T-cell (primary cell): ENCODE results near the gene KRT36. TPM values are rescaled to one million over a fixed set of nuclear protein-coding genes. Genes with fewer than 3 reads are reported as not detected.

Experiments
- ATAC-seq, 4 experiments: fragments of 200-7000 bp in 3 of 4; fragments of 150-1000 bp in 1 of 4; cut with Tn5 transposase; replicated peaks in 1 of 4; 1 replicate in 3 of 4; 2 replicates in 1 of 4; pipeline ENCODE4 v1.10.0; 2021; ENCODE audit warnings: moderate library complexity in 3 of 4, mild to moderate bottlenecking in 2 of 4, moderate number of reproducible peaks in 1 of 4
- CTCF ChIA-PET, 2 donors: fragments of 300-600 bp; sonication (Branson Sonifier 250); formaldehyde crosslinking; loops; one replicate each; lab custom pipeline; 2022; ENCODE audit warnings: antibody characterized with exemption in 2 of 2; lab: Charles Lee
- POLR2A ChIA-PET, 2 donors: fragments of 300-600 bp; sonication (Branson Sonifier 250); formaldehyde crosslinking; loops; one replicate each; lab custom pipeline; 2022; ENCODE audit warnings: antibody characterized with exemption in 2 of 2; lab: Charles Lee
- DNase-seq, 35 experiments: peaks; one replicate each; pipeline versions ENCODE4 v3.0.0 to v3.0.0-alpha.2; 2013 to 2023
- H3K27ac ChIP-seq: one replicate; pipeline ENCODE4 v1.5.1; 2013; ENCODE audit warnings: low read length
- H3K27me3 ChIP-seq, 2 experiments: replicated peaks in 1 of 2; 1 replicate in 1 of 2; 2 replicates in 1 of 2; pipeline versions ENCODE4 v1.6.1 to v1.7.0; 2013; ENCODE audit warnings: low read length in 1 of 2, mixed read lengths in 1 of 2; ENCODE audit not compliant: control insufficient read depth in 2 of 2, insufficient read depth in 2 of 2; ENCODE audit errors: extremely low read depth in 1 of 2
- H3K36me3 ChIP-seq, 2 donors: 1 replicate in 1 of 2; 2 replicates in 1 of 2; pipeline versions ENCODE4 v1.6.1 to v1.7.0; 2013; ENCODE audit warnings: low read length in 1 of 2; ENCODE audit not compliant: control insufficient read depth in 2 of 2, insufficient read depth in 1 of 2; ENCODE audit errors: extremely low read depth in 1 of 2
- H3K4me1 ChIP-seq, 2 experiments: 1 replicate in 1 of 2; 2 replicates in 1 of 2; pipeline versions ENCODE4 v1.6.1 to v1.7.0; 2013; ENCODE audit warnings: low read length in 2 of 2, mixed read lengths in 1 of 2; ENCODE audit not compliant: insufficient read depth in 2 of 2, control insufficient read depth in 1 of 2; ENCODE audit errors: extremely low read depth in 1 of 2
- H3K4me3 ChIP-seq, 2 donors: 1 replicate in 1 of 2; 2 replicates in 1 of 2; pipeline versions ENCODE4 v1.5.1 to v1.7.0; 2013; ENCODE audit warnings: mild to moderate bottlenecking in 2 of 2, low read length in 1 of 2, moderate library complexity in 1 of 2; ENCODE audit not compliant: control insufficient read depth in 1 of 2; ENCODE audit errors: extremely low read depth in 1 of 2
- H3K9me3 ChIP-seq: 2 replicates; pipeline ENCODE4 v1.7.0; 2013
- H3K27ac Mint-ChIP-seq, 2 donors: one replicate each; pipeline ENCODE4 v1.8.0; 2020 to 2021; ENCODE audit warnings: mild to moderate bottlenecking in 2 of 2, mixed read lengths in 2 of 2
- H3K27me3 Mint-ChIP-seq, 2 donors: one replicate each; pipeline ENCODE4 v1.8.0; 2021 to 2022; ENCODE audit warnings: mixed read lengths in 2 of 2
- H3K36me3 Mint-ChIP-seq: one replicate; pipeline ENCODE4 v1.8.0; 2021; ENCODE audit warnings: mixed read lengths
- H3K4me1 Mint-ChIP-seq, 3 donors: one replicate each; pipeline ENCODE4 v1.8.0; 2020 to 2022; ENCODE audit warnings: mixed read lengths in 3 of 3, mild to moderate bottlenecking in 1 of 3
- H3K4me3 Mint-ChIP-seq, 3 donors: one replicate each; pipeline ENCODE4 v1.8.0; 2020 to 2022; ENCODE audit warnings: mild to moderate bottlenecking in 3 of 3, mixed read lengths in 3 of 3, moderate library complexity in 3 of 3
- H3K9me3 Mint-ChIP-seq, 3 donors: one replicate each; pipeline ENCODE4 v1.8.0; 2020 to 2022; ENCODE audit warnings: mixed read lengths in 3 of 3
- WGBS: methylation state at CpG from one replicate; pipeline ENCODE4 v1.1.5; 2013; ENCODE audit warnings: missing lambda C conversion rate; ENCODE audit not compliant: insufficient coverage; 5-methylcytosine and 5-hydroxymethylcytosine counted together
- total RNA-seq, 35 experiments: library from RNA in 6 of 35; stranded (reverse) in 6 of 35; fragments of 120-200 nt in 1 of 35; gene quantifications; one replicate each; pipeline versions ENCODE4 v1.2.1 to v1.2.4 and lab custom pipeline; 2013 to 2026

KRT36 gene
- total RNA-seq, 5 donors from 2014 or later (not counting 1 experiment from before 2014, with no cell fraction given): not detected

GRCh38 chr17:41530062-41531048 is 40.6 kb upstream of the KRT36 start:
- peaks cover 4 to 64% of the 10 kb centered on the region in 2 experiments for H3K27me3 ChIP-seq
- Mint-ChIP-seq H3K36me3 (no peaks in the 10 kb centered on the region), H3K9me3 (no peaks in the 10 kb centered on the region), H3K27ac (no peak overlapping the region), H3K27me3 (peaks cover 57 to 69% of the 10 kb centered on the region in 2 donors), H3K4me3 (no peak overlapping the region), H3K4me1 (peaks cover 5 to 18% (median 11%) of the 10 kb centered on the region in 3 donors)
- ChIA-PET CTCF (no interaction called here), POLR2A (no interaction called here)
- H3K36me3 ChIP-seq: no peaks in the 10 kb centered on the region
- no peaks in the 10 kb centered on the region for H3K9me3 ChIP-seq
- peaks cover 0 to 16% of the 10 kb centered on the region in 2 experiments for H3K4me1 ChIP-seq
- DNase-seq (no peak), ATAC-seq (no peak)
- WGBS: 100% methylated on average over 1 of the region's 8 CpGs
- H3K4me3 ChIP-seq: no peak overlapping the region
- H3K27ac ChIP-seq: no peak overlapping the region

GRCh38 chr17:41529491-41529915 is 39.8 kb upstream of the KRT36 start:
- no peak overlapping the region for H3K4me3 ChIP-seq
- H3K27ac Mint-ChIP-seq: no peak overlapping the region
- H3K27me3 ChIP-seq: peaks cover 4 to 65% of the 10 kb centered on the region in 2 experiments
- POLR2A ChIA-PET: no interaction called here
- CTCF ChIA-PET: no interaction called here
- H3K4me1 Mint-ChIP-seq: peaks cover 5 to 18% (median 11%) of the 10 kb centered on the region in 3 donors
- peaks cover 0 to 16% of the 10 kb centered on the region in 2 experiments for H3K4me1 ChIP-seq
- 33% methylated on average over 1 of the region's 5 CpGs for whole genome bisulfite sequencing
- no peak overlapping the region for H3K27ac ChIP-seq
- no peaks in the 10 kb centered on the region for H3K36me3 Mint-ChIP-seq
- H3K36me3 ChIP-seq: no peaks in the 10 kb centered on the region
- DNase-seq (no peak), ATAC-seq (no peak)
- no peaks in the 10 kb centered on the region for H3K9me3 ChIP-seq
- H3K27me3 Mint-ChIP-seq: peaks cover 53 to 61% of the 10 kb centered on the region in 2 donors
- peak overlapping the region in 1 of 3 donors; percentile 70 for H3K4me3 Mint-ChIP-seq
- H3K9me3 Mint-ChIP-seq: no peaks in the 10 kb centered on the region

GRCh38 chr17:41528959-41529353 is 39.2 kb upstream of the KRT36 start:
- ChIA-PET POLR2A (no interaction called here), CTCF (no interaction called here)
- Mint-ChIP-seq H3K27me3 (peaks cover 53 to 61% of the 10 kb centered on the region in 2 donors), H3K36me3 (no peaks in the 10 kb centered on the region), H3K4me1 (peaks cover 5 to 18% (median 11%) of the 10 kb centered on the region in 3 donors), H3K4me3 (peak overlapping the region; percentile 28 to 70 (median 34)), H3K27ac (no peak overlapping the region), H3K9me3 (no peaks in the 10 kb centered on the region)
- H3K4me1 ChIP-seq: peaks cover 0 to 16% of the 10 kb centered on the region in 2 experiments
- peaks cover 4 to 70% of the 10 kb centered on the region in 2 experiments for H3K27me3 ChIP-seq
- ATAC-seq (no peak), DNase-seq (no peak)
- no peak overlapping the region for H3K27ac ChIP-seq
- H3K9me3 ChIP-seq: no peaks in the 10 kb centered on the region
- 37% methylated on average over 10 of the region's 10 CpGs for WGBS
- no peak overlapping the region for H3K4me3 ChIP-seq
- no peaks in the 10 kb centered on the region for H3K36me3 ChIP-seq

GRCh38 chr17:41527063-41528023 is 37.6 kb upstream of the KRT36 start:
- DNase-seq (peak in 3 of 35 experiments; percentile 16 to 17 (median 17)), ATAC-seq (peak in 3 of 4 experiments; percentile 31 to 65 (median 61))
- Histone ChIP-seq H3K27ac (no peak overlapping the region), H3K27me3 (peaks cover 4 to 69% of the 10 kb centered on the region in 2 experiments), H3K9me3 (no peaks in the 10 kb centered on the region), H3K4me1 (peaks cover 0 to 16% of the 10 kb centered on the region in 2 experiments), H3K36me3 (no peaks in the 10 kb centered on the region), H3K4me3 (peak overlapping the region in 1 of 2 donors; percentile 15)
- WGBS: 8% methylated on average over 57 of the region's 62 CpGs
- no peak overlapping the region for H3K27ac Mint-ChIP-seq
- peak overlapping the region; percentile 43 to 70 (median 52) for H3K4me3 Mint-ChIP-seq
- ChIA-PET CTCF (no interaction called here), POLR2A (no interaction called here)
- peaks cover 5 to 18% (median 11%) of the 10 kb centered on the region in 3 donors for H3K4me1 Mint-ChIP-seq
- no peaks in the 10 kb centered on the region for H3K9me3 Mint-ChIP-seq
- H3K27me3 Mint-ChIP-seq: peaks cover 44 to 54% of the 10 kb centered on the region in 2 donors
- H3K36me3 Mint-ChIP-seq: no peaks in the 10 kb centered on the region

GRCh38 chr17:41524261-41524660 is 34.6 kb upstream of the KRT36 start:
- ChIA-PET POLR2A (no interaction called here), CTCF (no interaction called here)
- no peak overlapping the region for H3K27ac ChIP-seq
- H3K36me3 ChIP-seq: no peaks in the 10 kb centered on the region
- peaks cover 5 to 16% (median 10%) of the 10 kb centered on the region in 3 donors for H3K4me1 Mint-ChIP-seq
- peaks cover 22 to 30% of the 10 kb centered on the region in 2 donors for H3K27me3 Mint-ChIP-seq
- H3K4me3 ChIP-seq: no peak overlapping the region
- peaks cover 0 to 65% of the 10 kb centered on the region in 2 experiments for H3K27me3 ChIP-seq
- H3K27ac Mint-ChIP-seq: no peak overlapping the region
- no peak overlapping the region for H3K4me3 Mint-ChIP-seq
- H3K9me3 Mint-ChIP-seq: no peaks in the 10 kb centered on the region
- H3K9me3 ChIP-seq: no peaks in the 10 kb centered on the region
- H3K36me3 Mint-ChIP-seq: no peaks in the 10 kb centered on the region
- 94% methylated on average over 9 of the region's 11 CpGs for WGBS
- DNase-seq (no peak), ATAC-seq (no peak)
- peaks cover 0 to 16% of the 10 kb centered on the region in 2 experiments for H3K4me1 ChIP-seq

GRCh38 chr17:41523787-41524186 is 34.1 kb upstream of the KRT36 start:
- Histone ChIP-seq H3K36me3 (no peaks in the 10 kb centered on the region), H3K27me3 (peaks cover 0 to 65% of the 10 kb centered on the region in 2 experiments), H3K27ac (no peak overlapping the region), H3K4me1 (peaks cover 0 to 16% of the 10 kb centered on the region in 2 experiments), H3K9me3 (no peaks in the 10 kb centered on the region), H3K4me3 (no peak overlapping the region)
- Mint-ChIP-seq H3K4me3 (no peak overlapping the region), H3K27ac (no peak overlapping the region), H3K27me3 (peaks cover 17 to 26% of the 10 kb centered on the region in 2 donors), H3K36me3 (no peaks in the 10 kb centered on the region), H3K4me1 (peaks cover 5 to 12% (median 10%) of the 10 kb centered on the region in 3 donors), H3K9me3 (no peaks in the 10 kb centered on the region)
- WGBS: 91% methylated on average over 19 of the region's 19 CpGs
- ChIA-PET CTCF (no interaction called here), POLR2A (no interaction called here)
- no peak for ATAC-seq
- no peak for DNase-seq
